Mesenchymal stem cell (in vitro differentiated cells and primary cell): ENCODE measurements around the gene TRAPPC10.

ENCODE experiments used
- DNase-seq: peaks from one replicate; pipeline ENCODE4 v3.0.0-alpha.2; 2013
- H2AFZ ChIP-seq: one replicate; pipeline ENCODE4 v1.6.1; 2013; ENCODE audit warnings: low read depth, mild to moderate bottlenecking, control low read depth, inconsistent platforms, low read length, moderate library complexity
- H2AK5ac ChIP-seq: 2 replicates; pipeline ENCODE4 v1.6.1; 2013; ENCODE audit warnings: low read length, moderate library complexity, mild to moderate bottlenecking, inconsistent platforms; ENCODE audit not compliant: severe bottlenecking
- H2BK120ac ChIP-seq: one replicate; pipeline ENCODE4 v1.6.1; 2013; ENCODE audit warnings: low read depth, mild to moderate bottlenecking, inconsistent platforms, low read length, moderate library complexity
- H2BK12ac ChIP-seq, 2 experiments: one replicate each; pipeline ENCODE4 v1.6.1; 2013; ENCODE audit warnings: inconsistent platforms in 2 of 2, low read length in 2 of 2, mild to moderate bottlenecking in 2 of 2, moderate library complexity in 2 of 2, control low read depth in 1 of 2
- H2BK15ac ChIP-seq: one replicate; pipeline ENCODE4 v1.6.1; 2013; ENCODE audit warnings: mild to moderate bottlenecking, low read depth, inconsistent platforms; ENCODE audit not compliant: poor library complexity, severe bottlenecking
- H2BK5ac ChIP-seq: 2 replicates; pipeline ENCODE4 v1.6.1; 2013; ENCODE audit warnings: low read depth, mild to moderate bottlenecking, low read length, control low read depth, inconsistent platforms; ENCODE audit not compliant: poor library complexity, severe bottlenecking
- H3K14ac ChIP-seq, 2 experiments: one replicate each; pipeline ENCODE4 v1.6.1; 2013; ENCODE audit warnings: inconsistent platforms in 2 of 2, low read length in 2 of 2, control low read depth in 1 of 2, mild to moderate bottlenecking in 1 of 2, moderate library complexity in 1 of 2
- H3K18ac ChIP-seq, 2 experiments: one replicate each; pipeline ENCODE4 v1.6.1; 2013; ENCODE audit warnings: inconsistent platforms in 2 of 2, low read length in 2 of 2, control low read depth in 1 of 2, low read depth in 1 of 2, mild to moderate bottlenecking in 1 of 2
- H3K23ac ChIP-seq, 2 experiments: one replicate each; pipeline ENCODE4 v1.6.1; 2013; ENCODE audit warnings: inconsistent platforms in 2 of 2, low read length in 2 of 2, mild to moderate bottlenecking in 2 of 2, moderate library complexity in 2 of 2, control low read depth in 1 of 2
- H3K27ac ChIP-seq: 2 replicates; pipeline ENCODE4 v1.5.1; 2013; ENCODE audit warnings: mild to moderate bottlenecking, moderate library complexity, low read length, control low read depth, inconsistent platforms; ENCODE audit not compliant: poor library complexity, severe bottlenecking
- H3K27me3 ChIP-seq, 2 experiments: 2 replicates each; pipeline versions ENCODE4 v1.6.1 to v1.7.0; 2013; ENCODE audit warnings: low read length in 2 of 2, mild to moderate bottlenecking in 2 of 2, moderate library complexity in 2 of 2, control low read depth in 1 of 2, inconsistent platforms in 1 of 2; ENCODE audit not compliant: control insufficient read depth in 1 of 2, insufficient read depth in 1 of 2
- H3K36me3 ChIP-seq, 2 experiments: 2 replicates each; pipeline versions ENCODE4 v1.6.1 to v1.7.0; 2013; ENCODE audit warnings: low read length in 2 of 2, control low read depth in 1 of 2, inconsistent platforms in 1 of 2, low read depth in 1 of 2, mild to moderate bottlenecking in 1 of 2; ENCODE audit not compliant: insufficient read depth in 2 of 2, control insufficient read depth in 1 of 2
- H3K4ac ChIP-seq, 2 experiments: one replicate each; pipeline ENCODE4 v1.6.1; 2013; ENCODE audit warnings: inconsistent platforms in 2 of 2, low read length in 2 of 2, mild to moderate bottlenecking in 2 of 2, moderate library complexity in 2 of 2, control low read depth in 1 of 2, low read depth in 1 of 2
- H3K4me1 ChIP-seq: 2 replicates; pipeline ENCODE4 v1.6.1; 2013; ENCODE audit warnings: low read depth, low read length, control low read depth; ENCODE audit not compliant: control insufficient read depth, insufficient read depth
- H3K4me2 ChIP-seq: 2 replicates; pipeline ENCODE4 v1.6.1; 2013; ENCODE audit warnings: low read length, mild to moderate bottlenecking, inconsistent platforms; ENCODE audit not compliant: poor library complexity, severe bottlenecking
- H3K4me3 ChIP-seq, 2 experiments: 2 replicates each; pipeline versions ENCODE4 v1.5.1 to v1.7.0; 2013; ENCODE audit warnings: low read length in 2 of 2, mild to moderate bottlenecking in 2 of 2, control low read depth in 1 of 2, low read depth in 1 of 2; ENCODE audit not compliant: insufficient read depth in 1 of 2
- H3K79me1 ChIP-seq: replicated peaks from 2 replicates; pipeline ENCODE4 v1.6.1; 2013; ENCODE audit warnings: mild to moderate bottlenecking, control low read depth, low read length, inconsistent platforms; ENCODE audit not compliant: poor library complexity, severe bottlenecking
- H3K9ac ChIP-seq: 2 replicates; pipeline ENCODE4 v1.7.0; 2013; ENCODE audit warnings: mild to moderate bottlenecking, low read length, moderate library complexity
- H3K9me3 ChIP-seq: 2 replicates; pipeline ENCODE4 v1.7.0; 2013; ENCODE audit warnings: mild to moderate bottlenecking, low read length; ENCODE audit not compliant: control insufficient read depth
- H4K8ac ChIP-seq: one replicate; pipeline ENCODE4 v1.6.1; 2013; ENCODE audit warnings: inconsistent platforms, mild to moderate bottlenecking, low read length, moderate library complexity
- H4K91ac ChIP-seq: one replicate; pipeline ENCODE4 v1.6.1; 2013; ENCODE audit warnings: mild to moderate bottlenecking, low read length, inconsistent platforms
- WGBS: methylation state at CpG from one replicate; pipeline ENCODE4 v1.1.7; 2013; ENCODE audit warnings: mixed read lengths; 5-methylcytosine and 5-hydroxymethylcytosine counted together

The TRAPPC10 gene

DNA sequence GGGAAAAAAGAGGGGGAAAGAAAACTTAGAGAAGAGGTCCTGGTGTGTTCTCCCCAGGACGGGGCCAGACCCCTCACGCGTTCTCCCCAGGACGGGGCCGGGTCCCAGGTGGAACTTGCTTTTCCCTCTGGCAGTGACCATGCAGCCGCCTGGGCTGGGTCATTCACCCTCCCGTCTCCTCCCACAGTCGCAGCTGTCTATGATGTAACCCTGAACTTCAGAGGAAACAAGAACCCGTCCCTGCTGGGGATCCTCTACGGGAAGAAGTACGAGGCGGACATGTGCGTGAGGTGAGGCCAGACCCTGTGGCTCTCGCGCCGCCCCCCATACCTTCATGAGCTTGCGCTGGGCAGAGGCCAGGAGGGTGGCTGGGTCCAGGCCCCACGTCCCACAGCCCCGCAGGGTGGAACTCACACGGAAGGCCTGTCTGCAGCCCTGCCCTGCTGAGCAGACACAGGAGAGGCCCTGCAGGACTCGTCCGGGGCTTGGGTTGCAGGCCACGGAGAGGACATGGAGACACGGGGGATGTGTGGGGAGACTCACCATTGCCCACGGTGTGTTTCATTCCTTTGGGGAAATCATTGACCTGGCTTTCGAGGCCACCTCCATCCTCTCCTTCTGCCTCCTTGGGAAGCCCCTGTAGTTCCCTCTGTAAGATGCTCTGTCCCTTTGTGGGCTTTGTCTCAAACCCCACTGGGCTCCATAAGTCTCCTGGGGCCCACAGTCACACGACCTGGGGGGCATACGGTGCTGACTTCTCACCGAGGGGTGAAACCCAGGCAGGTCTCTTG, 40.7 kb upstream of the TRAPPC10 start:
- 94% methylated on average over 29 of the region's 29 CpGs for WGBS
- no peak overlapping the region for H3K27ac ChIP-seq
- no peak overlapping the region for H4K8ac ChIP-seq
- no peak for DNase-seq
- no peak overlapping the region for H3K4ac ChIP-seq
- H3K14ac ChIP-seq = no peak overlapping the region
- no peak overlapping the region for H3K18ac ChIP-seq
- no peak overlapping the region for H2BK120ac ChIP-seq
- no peak overlapping the region for H3K4me2 ChIP-seq
- no peaks in the 10 kb centered on the region for H3K9me3 ChIP-seq
- H3K79me1 ChIP-seq = peaks cover 6% of the 10 kb centered on the region
- H3K36me3 ChIP-seq = peaks cover 30 to 70% of the 10 kb centered on the region in 2 experiments
- H3K4me3 ChIP-seq = no peak overlapping the region
- no peak overlapping the region for H3K23ac ChIP-seq
- no peak overlapping the region for H4K91ac ChIP-seq
- peaks cover 12% of the 10 kb centered on the region for H3K4me1 ChIP-seq
- no peaks in the 10 kb centered on the region for H3K27me3 ChIP-seq
- no peak overlapping the region for H2AFZ ChIP-seq
- no peak overlapping the region for H2BK15ac ChIP-seq
- H2BK5ac ChIP-seq = no peak overlapping the region
- H3K9ac ChIP-seq = no peak overlapping the region
- no peak overlapping the region for H2BK12ac ChIP-seq
- no peak overlapping the region for H2AK5ac ChIP-seq

DNA sequence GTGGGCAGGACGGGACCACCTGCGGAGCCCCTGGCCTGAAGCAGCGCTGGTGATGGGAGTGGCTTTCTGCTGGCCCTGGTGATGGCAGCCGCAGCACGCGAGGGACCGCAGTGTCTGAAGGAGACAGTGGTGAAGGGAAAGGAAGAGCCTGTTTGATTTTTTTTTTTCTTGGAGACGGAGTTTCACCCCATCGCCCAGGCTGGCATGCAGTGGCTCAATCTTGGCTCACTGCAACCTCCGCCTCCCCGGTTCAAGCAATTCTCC, 40.2 kb upstream of the TRAPPC10 start:
- Histone ChIP-seq H3K14ac (no peak overlapping the region), H3K27ac (no peak overlapping the region), H3K4me2 (no peak overlapping the region), H3K27me3 (no peaks in the 10 kb centered on the region), H3K79me1 (peaks cover 2% of the 10 kb centered on the region), H3K23ac (no peak overlapping the region), H2BK15ac (no peak overlapping the region), H3K36me3 (peaks cover 30 to 65% of the 10 kb centered on the region in 2 experiments), H3K9ac (no peak overlapping the region), H2BK5ac (no peak overlapping the region), H3K18ac (no peak overlapping the region), H2AFZ (no peak overlapping the region), H4K8ac (no peak overlapping the region), H3K4ac (no peak overlapping the region), H3K9me3 (no peaks in the 10 kb centered on the region), H2BK120ac (no peak overlapping the region), H4K91ac (no peak overlapping the region), H3K4me1 (peaks cover 12% of the 10 kb centered on the region), H2AK5ac (no peak overlapping the region), H3K4me3 (no peak overlapping the region), H2BK12ac (no peak overlapping the region)
- DNase-seq = no peak
- 93% methylated on average over 11 of the region's 11 CpGs for WGBS

DNA sequence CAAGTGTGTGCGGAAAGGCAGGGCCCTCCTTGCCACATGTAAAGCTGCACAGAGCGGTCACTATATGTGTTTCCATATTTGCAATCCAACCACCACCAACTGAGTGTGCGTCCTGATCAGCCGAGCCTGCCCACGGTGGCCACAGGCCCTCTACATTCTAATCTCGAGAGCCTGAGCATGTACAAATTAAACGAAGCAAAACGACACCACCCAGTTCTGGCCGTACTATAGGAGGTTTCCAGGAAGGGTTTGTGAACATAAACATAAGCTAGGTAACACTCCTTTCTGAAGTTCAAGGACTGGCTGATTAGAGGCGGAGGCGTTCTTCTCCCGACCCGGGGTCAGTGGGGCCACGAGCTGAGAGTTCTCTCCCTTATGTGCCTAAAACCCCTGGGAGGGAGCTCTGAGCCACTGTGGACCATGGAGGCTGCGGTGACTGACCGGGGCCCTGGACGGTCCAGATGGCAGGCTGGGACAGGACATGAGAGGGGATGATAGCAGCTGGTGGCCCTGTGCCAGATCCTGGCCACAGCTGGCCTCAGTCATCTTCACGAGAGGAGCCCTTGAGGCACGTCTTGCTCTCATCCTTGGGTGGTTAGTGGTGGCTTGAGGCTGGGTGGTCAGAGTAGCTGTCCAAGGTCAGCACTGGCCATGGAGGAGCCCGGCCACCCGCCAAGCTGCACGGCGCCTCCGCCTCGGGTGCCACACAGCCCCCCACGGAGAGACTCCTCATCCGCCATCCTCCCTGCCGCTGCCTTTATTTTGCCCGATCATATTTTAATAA, 39.1 kb upstream of the TRAPPC10 start:
- Histone ChIP-seq H3K4me2 (no peak overlapping the region), H2BK12ac (no peak overlapping the region), H3K27ac (no peak overlapping the region), H2AFZ (no peak overlapping the region), H3K4me3 (no peak overlapping the region), H3K18ac (no peak overlapping the region), H3K14ac (no peak overlapping the region), H4K91ac (no peak overlapping the region), H2BK15ac (no peak overlapping the region), H3K36me3 (peaks cover 34 to 57% of the 10 kb centered on the region in 2 experiments), H4K8ac (no peak overlapping the region), H3K23ac (no peak overlapping the region), H3K79me1 (peaks cover 2% of the 10 kb centered on the region), H3K4ac (no peak overlapping the region), H2BK5ac (no peak overlapping the region), H2BK120ac (no peak overlapping the region), H3K9ac (no peak overlapping the region), H2AK5ac (no peak overlapping the region), H3K9me3 (no peaks in the 10 kb centered on the region), H3K4me1 (peaks cover 14% of the 10 kb centered on the region), H3K27me3 (no peaks in the 10 kb centered on the region)
- 90% methylated on average over 29 of the region's 29 CpGs for WGBS
- DNase-seq = peak; percentile 18

DNA sequence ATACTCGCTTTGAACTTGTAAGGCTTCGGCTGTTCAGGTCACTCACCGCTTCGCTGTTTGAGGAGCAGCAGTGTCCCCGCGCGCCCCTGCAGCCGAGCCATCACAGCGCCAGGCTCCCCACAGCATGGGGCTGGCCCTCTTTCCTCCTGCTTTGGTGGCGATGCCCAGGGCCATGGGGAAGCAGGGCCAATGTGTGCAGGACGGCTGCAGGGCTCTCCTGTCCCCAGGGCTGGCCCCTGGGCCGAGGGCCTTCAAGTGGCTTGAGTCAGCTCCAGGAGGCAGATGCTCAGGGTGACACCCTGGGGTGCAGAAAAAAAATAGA, 38.5 kb upstream of the TRAPPC10 start:
- no peak overlapping the region for H3K9ac ChIP-seq
- no peak overlapping the region for H4K91ac ChIP-seq
- H2AFZ ChIP-seq = no peak overlapping the region
- no peak overlapping the region for H3K4me3 ChIP-seq
- peaks cover 34 to 55% of the 10 kb centered on the region in 2 experiments for H3K36me3 ChIP-seq
- H2BK120ac ChIP-seq = no peak overlapping the region
- H2BK12ac ChIP-seq = no peak overlapping the region
- no peak overlapping the region for H3K4me2 ChIP-seq
- H3K4me1 ChIP-seq = peaks cover 14% of the 10 kb centered on the region
- H4K8ac ChIP-seq = no peak overlapping the region
- WGBS = 91% methylated on average over 11 of the region's 12 CpGs
- H3K4ac ChIP-seq = no peak overlapping the region
- no peaks in the 10 kb centered on the region for H3K9me3 ChIP-seq
- H3K27ac ChIP-seq = no peak overlapping the region
- H3K79me1 ChIP-seq = peaks cover 2% of the 10 kb centered on the region
- H3K14ac ChIP-seq = no peak overlapping the region
- H3K27me3 ChIP-seq = no peaks in the 10 kb centered on the region
- no peak overlapping the region for H2BK5ac ChIP-seq
- DNase-seq = no peak
- no peak overlapping the region for H2BK15ac ChIP-seq
- no peak overlapping the region for H2AK5ac ChIP-seq
- H3K18ac ChIP-seq = no peak overlapping the region
- no peak overlapping the region for H3K23ac ChIP-seq
